ENCODE results near the gene ECE1. TPM values are rescaled to one million over a fixed set of nuclear protein-coding genes. Genes with fewer than 3 reads are reported as not detected.

ECE1 gene
- total and polyA plus RNA-seq, 10 of the 15 experiments (the other 5 are each of a cell fraction or from before 2014, with no cell fraction given), result 0.97 to 81.0 (median 37.0) TPM

- no peak overlapping the region for H3K4me3 ChIP-seq
- no peak for DNase-seq (ENCODE audit: low read depth, low spot score)
- no peak for FAIRE-seq
- peaks cover 0 to 12% of the 10 kb centered on the region in 2 experiments; a peak in 2 of 4 replicates for H3K36me3 ChIP-seq (ENCODE audit: control insufficient read depth in 2 of 2, insufficient read depth in 2 of 2, low read length in 1 of 2)
- no peak overlapping the region for H3K4me2 ChIP-seq (ENCODE audit: control insufficient read depth, insufficient read depth)
- H4K20me1 ChIP-seq (ENCODE audit: control insufficient read depth, insufficient read depth), result no peaks in the 10 kb centered on the region
- ChIA-PET SMC1A (ENCODE audit: uncharacterized antibody, unreplicated experiment) (interaction anchor here (0.7 to 8.3 kb wide), 3 partner anchors 14 to 26 kb away, joined by 3 to 119 read pairs (median 3); partner anchors contain the start of gene ECE1), POLR2A (interaction anchor here (0.5 to 1.5 kb wide), 3 partner anchors 14 to 48 kb away, joined by 3 to 5 read pairs (median 4); no protein-coding TSS in a partner anchor), RAD21 (ENCODE audit: unreplicated experiment) (no interaction called here), CTCF (interaction anchor here (0.9 to 8.4 kb wide), 3 partner anchors 16 to 27 kb away, joined by 3 to 95 read pairs (median 59); no protein-coding TSS in a partner anchor)
- no peaks in the 10 kb centered on the region for H3K9me3 ChIP-seq (replicated peaks; ENCODE audit: control insufficient read depth, insufficient read depth, low read length)
- no peak overlapping the region for H2AFZ ChIP-seq (ENCODE audit: control insufficient read depth, low read depth, low read length)
- 85% methylated on average over 24 of the region's 24 CpGs for WGBS (ENCODE audit: insufficient coverage, insufficient replicate concordance, low lambda C conversion rate, missing lambda C conversion rate)
- no TSS peak for BruUV-seq (replicated peaks)
- no peak for ATAC-seq
- H3K9ac ChIP-seq (ENCODE audit: control insufficient read depth, insufficient read depth, low read length), result no peak overlapping the region
- in situ Hi-C loops (cut with MboI) (no loop called here), intact Hi-C loops (cut with micrococcal nuclease; ENCODE audit: unreplicated experiment) (no loop called here)
- H3K4me1 ChIP-seq (ENCODE audit: control insufficient read depth, insufficient read depth, low read length), result peaks cover 18% of the 10 kb centered on the region
- H3K27ac ChIP-seq (ENCODE audit: control insufficient read depth, insufficient read depth), result no peak overlapping the region
- no peaks in the 10 kb centered on the region; the same call in none of the 2 replicates for H3K79me2 ChIP-seq (ENCODE audit: control insufficient read depth, insufficient read depth, low read length)
- H3K27me3 ChIP-seq (replicated peaks in 1 of 2; ENCODE audit: control insufficient read depth in 2 of 2, insufficient read depth in 2 of 2, low read length in 1 of 2), result no peaks in the 10 kb centered on the region
- TF ChIP-seq HSF1 (IDR thresholded peaks at IDR 0.05; ENCODE audit: low read depth, low read length) (no peak), NKRF (conservative IDR thresholded peaks at IDR 0.05) (no peak), SUZ12 (IDR thresholded peaks at IDR 0.05; ENCODE audit: unreplicated experiment) (no peak), ZNF687 (IDR thresholded peaks at IDR 0.05) (no peak), RELB (IDR thresholded peaks at IDR 0.05; ENCODE audit: low read depth) (no peak), USF1 (IDR thresholded peaks at IDR 0.05; ENCODE audit: borderline replicate concordance, extremely low read length, insufficient read depth, low read depth, low read length) (no peak), ZBED1 (IDR thresholded peaks at IDR 0.05; ENCODE audit: borderline replicate concordance) (no peak), LARP7 (IDR thresholded peaks at IDR 0.05) (no peak), ZNF274 (IDR thresholded peaks at IDR 0.05; ENCODE audit: insufficient read depth, insufficient read length) (no peak), BHLHE40 (IDR thresholded peaks at IDR 0.05; ENCODE audit: borderline replicate concordance in 1 of 2, low read depth in 2 of 2, low read length in 1 of 2) (no peak)
These were observed 29.5 kb upstream of the ECE1 start for GRCh38 chr1:21319447-21320407.

All from GM12878 (cell line).